Neural cell (in vitro differentiated cells): ENCODE measurements around the gene CREB1. TPM values are rescaled to one million over a fixed set of nuclear protein-coding genes. Genes with fewer than 3 reads are reported as not detected.

ENCODE experiments used
- H2AFZ ChIP-seq: fragments of 200-600, 300-800 bp; sonication (generic), shearing (Covaris generic); 2 replicates; pipeline ENCODE4 v1.6.0; 2014; ENCODE audit warnings: low read depth, mild to moderate bottlenecking, antibody characterized with exemption, low read length, moderate library complexity
- H3F3A ChIP-seq: fragments of 200-600 bp; shearing (Covaris generic); 2 replicates; pipeline ENCODE4 v1.6.1; 2016; ENCODE audit warnings: mild to moderate bottlenecking, moderate library complexity, mixed read lengths, antibody characterized with exemption, low read length; ENCODE audit not compliant: insufficient read depth, poor library complexity, severe bottlenecking
- H3K27ac ChIP-seq: fragments of 200-600, 300-800 bp; sonication (generic), shearing (Covaris generic); 2 replicates; pipeline ENCODE4 v1.5.1; 2014; ENCODE audit warnings: mild to moderate bottlenecking, low read length, moderate library complexity
- H3K27me3 ChIP-seq: fragments of 300-800, 200-600 bp; sonication (generic), shearing (Covaris generic); 2 replicates; pipeline ENCODE4 v1.6.0; 2014; ENCODE audit warnings: mild to moderate bottlenecking, low read depth, low read length, moderate library complexity; ENCODE audit not compliant: insufficient read depth
- H3K36me3 ChIP-seq: fragments of 300-800, 200-600 bp; sonication (generic), shearing (Covaris generic); 2 replicates; pipeline ENCODE4 v1.5.1; 2014; ENCODE audit warnings: mild to moderate bottlenecking, antibody characterized with exemption, low read length, moderate library complexity; ENCODE audit not compliant: insufficient read depth
- H3K4me2 ChIP-seq: fragments of 300-800, 200-600 bp; sonication (generic), shearing (Covaris generic); 2 replicates; pipeline ENCODE4 v1.6.0; 2014; ENCODE audit warnings: mild to moderate bottlenecking, low read length
- H3K4me3 ChIP-seq: fragments of 300-800, 200-600 bp; sonication (generic), shearing (Covaris generic); 2 replicates; pipeline ENCODE4 v1.5.1; 2014; ENCODE audit warnings: mild to moderate bottlenecking, low read length, moderate library complexity
- H3K79me2 ChIP-seq: fragments of 200-600 bp; shearing (Covaris generic); replicated peaks from 2 replicates; pipeline ENCODE4 v1.6.0; 2014; ENCODE audit warnings: mild to moderate bottlenecking, low read length, moderate library complexity; ENCODE audit not compliant: insufficient read depth
- H3K9ac ChIP-seq: fragments of 300-800, 200-600 bp; sonication (generic), shearing (Covaris generic); 2 replicates; pipeline ENCODE4 v1.6.1; 2016; ENCODE audit warnings: mild to moderate bottlenecking, low read length, mixed read lengths
- H3K9me2 ChIP-seq: fragments of 200-600 bp; shearing (Covaris generic); 2 replicates; pipeline ENCODE4 v1.6.1; 2016; ENCODE audit warnings: mild to moderate bottlenecking, low read length, mixed read lengths; ENCODE audit not compliant: insufficient read depth
- H3K9me3 ChIP-seq: fragments of 200-600, 300-800 bp; sonication (generic), shearing (Covaris generic); 2 replicates; pipeline ENCODE4 v1.6.1; 2016; ENCODE audit warnings: mild to moderate bottlenecking, mixed run types, low read length, moderate library complexity, mixed read lengths
- H4K20me1 ChIP-seq: fragments of 200-600 bp; shearing (Covaris generic); 2 replicates; pipeline ENCODE4 v1.6.1; 2016; ENCODE audit warnings: mild to moderate bottlenecking, mixed run types; ENCODE audit not compliant: insufficient read depth
- CTCF ChIP-seq: fragments of 450-650 bp; IDR thresholded peaks from 2 replicates; pipeline ENCODE4 v1.5.1; 2014; ENCODE audit warnings: antibody characterized with exemption, mild to moderate bottlenecking, moderate library complexity; ENCODE audit not compliant: poor library complexity, severe bottlenecking
- EP300 ChIP-seq: fragments of 450-650 bp; conservative IDR thresholded peaks from 2 replicates; pipeline ENCODE4 v1.6.1; 2014; ENCODE audit warnings: antibody characterized with exemption, mild to moderate bottlenecking, moderate library complexity; ENCODE audit not compliant: poor library complexity, severe bottlenecking
- EZH2 ChIP-seq: fragments of 200-600, 300-800 bp; shearing (Covaris generic), sonication (generic); IDR thresholded peaks from 2 replicates; pipeline ENCODE4 v1.6.1; 2014; ENCODE audit warnings: antibody characterized with exemption, low read length, borderline replicate concordance, mild to moderate bottlenecking; ENCODE audit not compliant: insufficient read depth, poor library complexity, severe bottlenecking
- MXI1 ChIP-seq: fragments of 450-650 bp; conservative IDR thresholded peaks from 2 replicates; pipeline ENCODE4 v1.6.1; 2014; ENCODE audit warnings: antibody characterized with exemption, mild to moderate bottlenecking; ENCODE audit not compliant: poor library complexity, severe bottlenecking
- POLR2AphosphoS5 ChIP-seq: IDR thresholded peaks from 2 replicates; pipeline ENCODE4 v1.6.1; 2012
- RAD21 ChIP-seq: fragments of 450-650 bp; conservative IDR thresholded peaks from 2 replicates; pipeline ENCODE4 v1.6.1; 2014; ENCODE audit warnings: antibody characterized with exemption, mild to moderate bottlenecking, moderate library complexity
- REST ChIP-seq: IDR thresholded peaks from 2 replicates; pipeline ENCODE4 v1.6.1; 2012; ENCODE audit warnings: borderline replicate concordance
- SMC3 ChIP-seq: fragments of 450-650 bp; conservative IDR thresholded peaks from 2 replicates; pipeline ENCODE4 v1.6.1; 2014; ENCODE audit warnings: antibody characterized with exemption, mild to moderate bottlenecking, moderate library complexity; ENCODE audit not compliant: poor library complexity
- TAF1 ChIP-seq: IDR thresholded peaks from 2 replicates; pipeline ENCODE4 v1.6.1; 2012; ENCODE audit warnings: low read depth
- polyA plus RNA-seq: library from polyadenylated mRNA; depleted of rRNA; stranded (reverse); fragments of >200 nt; gene quantifications from 2 replicates; pipeline ENCODE4 v1.2.3, GENCODE V29; 2014

CREB1 gene
- polyA plus RNA-seq, 1 donor from 2014 or later: 38.7 TPM

GRCh38 chr2:207632575-207633493 is 103.1 kb downstream of the CREB1 start:
- H3K27ac ChIP-seq: no peak overlapping the region
- no peaks in the 10 kb centered on the region for H3K79me2 ChIP-seq
- no peaks in the 10 kb centered on the region for H4K20me1 ChIP-seq
- no peaks in the 10 kb centered on the region for H3F3A ChIP-seq
- no peaks in the 10 kb centered on the region for H3K27me3 ChIP-seq
- no peak overlapping the region for H3K9ac ChIP-seq
- TF ChIP-seq SMC3: no peak
- TF ChIP-seq REST: no peak
- TF ChIP-seq TAF1: no peak
- no peak for TF ChIP-seq EP300
- no peak for TF ChIP-seq POLR2AphosphoS5
- no peak for TF ChIP-seq EZH2
- TF ChIP-seq MXI1: no peak
- no peak for TF ChIP-seq CTCF
- no peak for TF ChIP-seq RAD21
- no peak overlapping the region for H3K4me2 ChIP-seq
- H3K9me3 ChIP-seq: no peaks in the 10 kb centered on the region
- no peaks in the 10 kb centered on the region for H3K36me3 ChIP-seq
- no peaks in the 10 kb centered on the region for H3K9me2 ChIP-seq
- no peak overlapping the region for H2AFZ ChIP-seq
- no peak overlapping the region for H3K4me3 ChIP-seq

- no peaks in the 10 kb centered on the region for H3F3A ChIP-seq
- H3K9ac ChIP-seq: no peak overlapping the region
- no peaks in the 10 kb centered on the region for H4K20me1 ChIP-seq
- H3K4me3 ChIP-seq: no peak overlapping the region
- no peaks in the 10 kb centered on the region for H3K9me3 ChIP-seq
- no peaks in the 10 kb centered on the region for H3K36me3 ChIP-seq
- no peaks in the 10 kb centered on the region for H3K79me2 ChIP-seq
- TF ChIP-seq SMC3: no peak
- TF ChIP-seq POLR2AphosphoS5: no peak
- no peak for TF ChIP-seq RAD21
- TF ChIP-seq EP300: no peak
- TF ChIP-seq REST: no peak
- no peak for TF ChIP-seq TAF1
- TF ChIP-seq MXI1: no peak
- no peak for TF ChIP-seq CTCF
- TF ChIP-seq EZH2: no peak
- no peaks in the 10 kb centered on the region for H3K27me3 ChIP-seq
- no peak overlapping the region for H2AFZ ChIP-seq
- no peak overlapping the region for H3K27ac ChIP-seq
- H3K4me2 ChIP-seq: no peak overlapping the region
- H3K9me2 ChIP-seq: no peaks in the 10 kb centered on the region
Measured at GRCh38 chr2:207633686-207634085, 103.9 kb downstream of the CREB1 start.
